ENCODE measurements around the gene SPDYC. TPM values are rescaled to one million over a fixed set of nuclear protein-coding genes. Genes with fewer than 3 reads are reported as not detected.
A peak's percentile ranks its signal among the peaks of the same experiment; 100 is the strongest.

Gene SPDYC
- total RNA-seq, 4 donors from 2014 or later = not detected

- TF ChIP-seq CTCF (IDR thresholded peaks at IDR 0.05) = no peak
- no peak for ATAC-seq (ENCODE audit: low FRiP score)
- DNase-seq (ENCODE audit: low spot score) = no peak
Measured at GRCh38 chr11:65131895-65132237, 38.2 kb upstream of the SPDYC start.

DNA sequence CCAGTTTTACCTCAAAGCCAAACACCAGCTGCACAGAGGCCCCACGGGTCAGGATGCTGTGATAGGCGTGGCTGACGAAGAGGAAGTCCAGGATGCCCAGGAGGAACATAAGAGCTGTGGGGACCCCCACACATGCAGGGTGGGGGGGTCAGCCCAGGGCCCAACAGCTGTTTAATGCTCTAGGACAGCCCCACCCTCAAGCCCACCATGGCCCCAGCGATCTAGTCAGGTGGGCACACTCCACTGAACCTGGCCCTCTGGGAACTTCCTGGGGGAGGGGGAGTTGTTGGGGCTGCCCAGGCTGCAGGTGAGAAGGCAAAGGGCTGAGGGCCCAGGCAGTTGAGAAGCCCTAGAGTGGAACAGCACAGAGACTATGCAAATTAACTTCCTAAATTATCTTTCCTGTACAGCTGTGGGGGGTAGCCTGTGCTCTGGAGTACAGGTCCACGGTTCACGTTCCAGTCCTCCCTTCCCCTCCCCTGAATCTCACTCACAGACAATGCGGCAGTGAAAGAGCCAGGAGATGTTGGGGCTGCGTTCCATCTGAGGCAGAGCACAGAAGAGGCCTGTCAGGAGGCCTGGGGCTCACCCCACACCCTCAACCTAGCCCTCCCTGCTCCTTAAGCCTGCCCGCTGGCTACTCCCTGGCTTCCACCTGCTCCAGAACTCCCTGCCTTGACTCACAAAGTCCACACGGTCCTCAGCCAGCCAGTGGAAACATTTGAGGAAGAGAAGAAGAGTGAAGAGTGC, 37.6 kb upstream of the SPDYC start:
- DNase-seq (ENCODE audit: low spot score) = no peak
- no peak for ATAC-seq (ENCODE audit: low FRiP score)
- no peak for TF ChIP-seq CTCF (IDR thresholded peaks at IDR 0.05)

GRCh38 chr11:65132988-65133700, 36.9 kb upstream of the SPDYC start:
- ATAC-seq (ENCODE audit: low FRiP score) (no peak), DNase-seq (ENCODE audit: low spot score) (no peak)
- TF ChIP-seq CTCF (IDR thresholded peaks at IDR 0.05) = no peak

DNA sequence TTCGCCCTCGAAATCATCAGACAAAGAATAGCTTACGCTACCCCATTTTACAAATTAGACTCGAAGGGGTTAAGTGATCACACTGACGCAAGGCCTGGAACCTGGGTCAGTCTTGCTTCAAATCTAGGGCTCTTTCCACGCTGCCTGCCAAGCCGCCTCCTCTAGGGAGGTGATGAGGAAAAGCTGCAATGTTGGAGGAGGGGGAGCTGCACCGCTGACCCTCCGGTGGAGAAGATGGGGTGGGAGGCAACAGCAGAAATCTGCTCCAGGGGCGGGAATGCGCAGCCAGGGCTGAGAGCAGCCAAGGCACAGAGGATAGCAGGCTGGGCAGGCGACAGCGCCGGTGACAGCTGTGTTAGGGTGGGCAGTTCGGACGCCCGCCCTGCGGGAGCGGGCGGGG, 36.3 kb upstream of the SPDYC start:
- ATAC-seq (ENCODE audit: low FRiP score) (no peak), DNase-seq (ENCODE audit: low spot score) (no peak)
- no peak for TF ChIP-seq CTCF (IDR thresholded peaks at IDR 0.05)

DNA sequence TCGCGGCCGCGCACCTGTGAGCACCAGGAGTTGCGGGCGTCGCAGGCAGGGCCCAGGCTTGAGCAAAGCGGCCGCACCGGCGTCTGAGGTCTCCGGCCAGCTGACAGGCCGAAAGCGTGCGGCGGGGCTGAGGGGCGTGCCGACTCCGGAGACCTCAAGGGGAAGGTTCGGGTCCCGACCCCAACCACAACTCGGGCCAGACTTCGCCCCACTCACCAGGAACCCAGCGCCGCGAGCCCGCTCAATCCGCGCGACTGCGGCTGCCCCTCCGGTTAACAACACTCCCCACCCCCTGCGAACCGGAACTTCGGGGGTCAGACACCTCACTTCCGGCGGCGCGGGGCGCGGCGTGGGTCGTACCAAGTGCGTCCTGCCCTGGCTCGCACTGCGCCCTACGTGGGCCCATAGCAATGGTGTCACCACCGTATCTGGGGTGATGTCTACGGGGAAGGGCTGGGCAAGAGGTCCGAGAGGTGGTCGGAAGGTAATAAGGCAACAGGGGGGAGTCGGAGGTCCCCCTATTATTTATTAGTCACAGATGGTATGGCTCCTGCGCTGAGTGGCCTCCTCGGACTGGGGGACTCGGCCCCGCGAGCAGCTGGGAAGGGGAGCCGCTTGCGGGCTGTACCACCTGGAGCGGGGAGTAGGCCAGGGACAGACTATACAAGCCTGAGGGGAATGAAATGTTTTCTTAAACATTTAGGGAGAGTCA, 35.6 kb upstream of the SPDYC start, which contains the start of gene SYVN1:
TSS of gene SYVN1 (minus strand) at position 280 of the 712 bp plus-strand sequence. CDS start 918 bp downstream, outside the sequence.
- DNase-seq (ENCODE audit: low spot score) = peak; percentile 80
- no peak for TF ChIP-seq CTCF (IDR thresholded peaks at IDR 0.05)
- peak; percentile 87 for ATAC-seq (ENCODE audit: low FRiP score)

DNA sequence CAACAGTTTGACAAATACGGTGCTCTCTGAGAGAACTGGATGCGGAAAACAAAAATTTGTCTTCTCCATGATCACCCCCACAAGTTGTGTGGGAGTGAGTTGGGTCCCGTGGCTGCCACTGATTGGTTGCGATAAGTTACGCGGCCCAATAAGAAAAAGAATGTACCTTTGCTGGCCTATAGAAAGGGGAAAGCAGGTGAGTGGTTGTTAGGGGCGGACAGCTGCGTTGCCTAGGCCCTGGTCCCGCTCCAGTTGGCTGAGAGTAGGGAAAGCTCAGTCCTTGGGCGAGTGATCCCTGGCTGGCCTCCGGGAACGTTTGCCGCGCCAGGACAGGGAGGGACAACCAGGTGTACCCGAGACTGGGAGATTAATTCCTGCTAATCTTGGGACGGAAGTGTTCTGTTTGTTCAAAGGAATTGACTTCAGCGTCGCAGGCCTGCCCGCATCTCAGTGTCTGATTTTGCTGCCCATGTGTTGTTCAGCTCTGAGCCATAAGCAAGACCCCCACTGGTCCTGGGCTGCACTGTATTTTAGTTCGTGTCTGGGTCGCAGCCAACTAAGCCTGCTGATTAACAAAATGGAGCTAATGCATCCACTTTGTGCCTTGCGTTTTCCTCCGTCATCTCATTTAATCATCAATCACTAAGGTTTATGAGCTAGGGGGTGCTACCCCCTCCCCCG, 34.9 kb upstream of the SPDYC start:
- no peak for TF ChIP-seq CTCF (IDR thresholded peaks at IDR 0.05)
- ATAC-seq (ENCODE audit: low FRiP score) = peak; percentile 91
- DNase-seq (ENCODE audit: low spot score) = peak; percentile 62

All from omental fat pad (tissue), 4 donors.